ENCODE measurements around the gene ASPSCR1. TPM values are rescaled to one million over a fixed set of nuclear protein-coding genes. Genes with fewer than 3 reads are reported as not detected.

The ASPSCR1 gene
- total and polyA plus RNA-seq, 12 donors: 10.2 to 177 (median 27.6) TPM

DNA sequence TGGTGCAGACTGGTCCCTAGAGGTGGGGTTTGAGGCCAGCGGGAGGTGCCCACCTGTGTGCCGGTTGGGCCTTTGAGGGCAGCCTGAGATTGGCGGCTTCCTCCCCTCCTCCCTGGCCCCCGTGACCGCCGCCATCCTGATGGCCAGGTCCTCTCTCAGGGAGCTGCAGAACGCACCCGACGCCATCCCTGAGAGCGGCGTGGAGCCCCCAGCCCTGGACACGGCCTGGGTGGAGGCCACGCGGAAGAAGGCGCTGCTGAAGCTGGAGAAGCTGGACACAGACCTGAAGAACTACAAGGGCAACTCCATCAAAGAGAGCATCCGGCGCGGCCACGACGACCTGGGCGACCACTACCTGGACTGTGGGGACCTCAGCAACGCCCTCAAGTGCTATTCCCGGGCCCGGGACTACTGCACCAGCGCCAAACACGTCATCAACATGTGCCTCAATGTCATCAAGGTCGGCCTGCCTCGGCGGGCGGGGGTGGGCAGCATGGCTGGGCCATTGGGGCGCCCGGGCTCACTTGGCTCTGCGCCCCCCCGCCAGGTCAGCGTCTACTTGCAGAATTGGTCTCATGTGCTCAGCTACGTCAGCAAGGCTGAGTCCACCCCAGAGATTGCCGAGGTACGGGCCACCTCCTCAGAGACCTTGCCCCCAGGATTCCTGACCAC, 77.1 kb downstream of the ASPSCR1 start:
- intact Hi-C loops (cut with DNase I): no loop called here
- DNase-seq: peak in 2 of 7 donors; percentile 6 to 31

DNA sequence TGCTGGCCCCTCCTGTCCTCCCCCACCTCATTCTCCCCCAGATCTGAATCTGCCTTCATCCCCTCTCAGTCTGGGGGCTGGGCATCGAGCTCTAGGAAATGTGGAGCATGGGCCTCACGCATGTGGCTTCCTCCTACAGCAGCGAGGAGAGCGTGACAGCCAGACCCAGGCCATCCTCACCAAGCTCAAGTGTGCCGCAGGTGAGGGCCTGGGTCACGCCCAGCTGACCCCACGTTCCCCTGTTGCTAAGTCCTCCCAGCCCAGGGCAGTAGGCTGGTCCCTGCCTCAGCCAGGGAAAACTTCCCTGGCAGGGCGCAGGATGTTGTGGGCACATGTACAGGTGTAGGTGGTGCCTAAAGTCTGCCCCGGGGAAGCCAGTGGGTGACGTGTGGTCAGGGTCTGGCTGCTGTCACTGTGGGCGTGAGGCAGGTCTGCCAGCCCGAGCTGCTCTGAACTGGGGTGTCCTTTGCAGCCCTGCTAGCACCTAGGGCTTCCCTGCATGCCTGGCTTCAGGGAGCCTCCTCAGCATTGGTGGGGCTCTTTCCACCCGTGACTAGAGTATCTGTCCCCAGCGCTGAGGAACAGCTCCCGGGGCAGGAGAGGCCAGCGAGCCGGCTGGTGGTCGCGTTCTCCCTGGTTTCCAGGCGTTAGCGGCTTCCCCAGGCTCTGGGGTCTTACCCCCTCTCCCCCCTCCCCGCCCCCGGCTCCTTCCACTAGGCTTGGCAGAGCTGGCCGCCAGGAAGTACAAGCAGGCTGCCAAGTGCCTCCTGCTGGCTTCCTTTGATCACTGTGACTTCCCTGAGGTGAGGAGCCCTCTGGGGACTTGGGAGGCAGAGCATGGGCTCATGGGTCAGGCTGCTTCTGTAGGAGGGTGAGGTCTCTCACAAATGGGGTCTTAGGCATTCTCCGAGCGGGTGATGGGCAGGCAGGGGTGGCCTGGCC, 77.9 kb downstream of the ASPSCR1 start:
- DNase-seq: peak in 2 of 7 donors; percentile 6 to 15
- Histone ChIP-seq H3K27ac (no peak overlapping the region), H3K27me3 (no peaks in the 10 kb centered on the region), H3K4me3 (no peak overlapping the region), H3K4me1 (replicated peaks in 1 of 2) (peaks cover 27 to 34% of the 10 kb centered on the region in 2 donors), H3K36me3 (replicated peaks in 1 of 2) (peaks cover 0 to 71% of the 10 kb centered on the region in 2 donors), H3K9me3 (replicated peaks in 1 of 3) (no peaks in the 10 kb centered on the region)
- TF ChIP-seq, protein P1, sequence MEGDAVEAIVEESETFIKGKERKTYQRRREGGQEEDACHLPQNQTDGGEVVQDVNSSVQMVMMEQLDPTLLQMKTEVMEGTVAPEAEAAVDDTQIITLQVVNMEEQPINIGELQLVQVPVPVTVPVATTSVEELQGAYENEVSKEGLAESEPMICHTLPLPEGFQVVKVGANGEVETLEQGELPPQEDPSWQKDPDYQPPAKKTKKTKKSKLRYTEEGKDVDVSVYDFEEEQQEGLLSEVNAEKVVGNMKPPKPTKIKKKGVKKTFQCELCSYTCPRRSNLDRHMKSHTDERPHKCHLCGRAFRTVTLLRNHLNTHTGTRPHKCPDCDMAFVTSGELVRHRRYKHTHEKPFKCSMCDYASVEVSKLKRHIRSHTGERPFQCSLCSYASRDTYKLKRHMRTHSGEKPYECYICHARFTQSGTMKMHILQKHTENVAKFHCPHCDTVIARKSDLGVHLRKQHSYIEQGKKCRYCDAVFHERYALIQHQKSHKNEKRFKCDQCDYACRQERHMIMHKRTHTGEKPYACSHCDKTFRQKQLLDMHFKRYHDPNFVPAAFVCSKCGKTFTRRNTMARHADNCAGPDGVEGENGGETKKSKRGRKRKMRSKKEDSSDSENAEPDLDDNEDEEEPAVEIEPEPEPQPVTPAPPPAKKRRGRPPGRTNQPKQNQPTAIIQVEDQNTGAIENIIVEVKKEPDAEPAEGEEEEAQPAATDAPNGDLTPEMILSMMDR (IDR thresholded peaks at IDR 0.05): no peak
- no peak for TF ChIP-seq POLR2A (IDR thresholded peaks at IDR 0.05)
- intact Hi-C loops (cut with DNase I): no loop called here
- WGBS, 4 donors: 79 to 92% (median 85%) methylated on average over 8 to 26 of the region's 26 CpGs

More for the DNA sequence above, 77.1 kb downstream of the ASPSCR1 start:
- TF ChIP-seq, protein P1 (IDR thresholded peaks at IDR 0.05): no peak
- no peak for TF ChIP-seq POLR2A (IDR thresholded peaks at IDR 0.05)
- Histone ChIP-seq H3K36me3 (replicated peaks in 1 of 2) (peaks cover 0 to 71% of the 10 kb centered on the region in 2 donors), H3K27me3 (no peaks in the 10 kb centered on the region), H3K27ac (no peak overlapping the region), H3K4me3 (no peak overlapping the region), H3K4me1 (replicated peaks in 1 of 2) (peaks cover 28 to 35% of the 10 kb centered on the region in 2 donors), H3K9me3 (replicated peaks in 1 of 3) (no peaks in the 10 kb centered on the region)
- 79 to 89% (median 88%) methylated on average over 17 to 38 of the region's 38 CpGs for WGBS, 4 donors

DNA sequence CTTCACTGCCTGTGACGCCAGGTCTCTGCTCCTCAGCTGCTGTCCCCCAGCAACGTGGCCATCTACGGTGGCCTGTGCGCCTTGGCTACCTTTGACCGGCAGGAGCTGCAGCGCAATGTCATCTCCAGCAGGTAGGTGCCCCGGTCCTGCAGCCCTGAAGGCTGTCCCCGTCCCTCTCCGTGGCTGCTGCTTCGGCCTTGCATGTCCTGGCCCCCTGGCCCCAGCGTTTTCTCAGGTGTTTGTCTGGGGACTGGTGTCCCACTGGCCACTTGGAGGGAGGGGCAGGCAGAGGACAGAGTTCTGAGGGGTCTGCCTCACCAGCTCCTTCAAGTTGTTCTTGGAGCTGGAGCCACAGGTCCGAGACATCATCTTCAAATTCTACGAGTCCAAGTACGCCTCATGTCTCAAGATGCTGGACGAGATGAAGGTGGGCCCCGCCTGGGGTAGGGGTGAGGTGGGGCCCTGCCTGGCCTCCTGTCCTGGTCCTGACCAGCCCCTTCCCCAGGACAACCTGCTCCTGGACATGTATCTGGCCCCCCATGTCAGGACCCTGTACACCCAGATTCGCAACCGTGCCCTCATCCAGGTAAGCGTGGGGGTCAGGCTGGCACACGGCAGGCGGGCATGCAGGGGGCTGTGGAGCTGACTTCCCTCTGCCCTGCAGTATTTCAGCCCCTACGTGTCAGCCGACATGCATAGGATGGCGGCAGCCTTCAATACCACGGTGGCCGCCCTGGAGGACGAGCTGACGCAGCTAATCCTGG, 78.7 kb downstream of the ASPSCR1 start:
- Histone ChIP-seq H3K9me3 (replicated peaks in 1 of 3) (no peaks in the 10 kb centered on the region), H3K27me3 (no peaks in the 10 kb centered on the region), H3K4me1 (replicated peaks in 1 of 2) (peaks cover 20 to 28% of the 10 kb centered on the region in 2 donors), H3K27ac (no peak overlapping the region), H3K36me3 (replicated peaks in 1 of 2) (peaks cover 0 to 79% of the 10 kb centered on the region in 2 donors), H3K4me3 (no peak overlapping the region)
- DNase-seq: peak in 2 of 7 donors; percentile 8 to 14
- no peak for TF ChIP-seq POLR2A (IDR thresholded peaks at IDR 0.05)
- TF ChIP-seq, protein P1 (IDR thresholded peaks at IDR 0.05): no peak
- intact Hi-C loops (cut with DNase I): no loop called here
- 88 to 94% (median 89%) methylated on average over 8 to 28 of the region's 28 CpGs for WGBS, 4 donors
